ENCODE results near the gene ACP7.

The ACP7 gene

GRCh38 chr19:39152066-39152465 lies 67.9 kb downstream of the ACP7 start:
- no peak for DNase-seq

- no peak for DNase-seq
Observed at GRCh38 chr19:39154100-39154628, 70.0 kb downstream of the ACP7 start.

- DNase-seq, result no peak
Observed at GRCh38 chr19:39154629-39155100, 70.5 kb downstream of the ACP7 start.

GRCh38 chr19:39155114-39155700 lies 71.0 kb downstream of the ACP7 start:
- no peak for DNase-seq

- DNase-seq, result no peak
Observed at GRCh38 chr19:39155741-39156140, 71.6 kb downstream of the ACP7 start.

- DNase-seq, result no peak
Observed at GRCh38 chr19:39156326-39157230, 72.4 kb downstream of the ACP7 start.

- DNase-seq, result no peak
Observed at GRCh38 chr19:39157275-39157996, 73.3 kb downstream of the ACP7 start.

- DNase-seq, result no peak
Observed at GRCh38 chr19:39157997-39158389, 73.8 kb downstream of the ACP7 start.

GRCh38 chr19:39158646-39159260 lies 74.6 kb downstream of the ACP7 start:
- DNase-seq, result no peak

GRCh38 chr19:39160523-39160861 lies 76.3 kb downstream of the ACP7 start:
- DNase-seq, result no peak
